GM10248 (cell line): Measurements from ENCODE around the gene NIBAN1.

Experiments
- CTCF ChIA-PET: fragments of 300-600 bp; sonication (Branson Sonifier 250); formaldehyde crosslinking; extraction: SDS; loops from one replicate; lab custom pipeline; 2021; ENCODE audit warnings: antibody characterized with exemption; lab: Yijun Ruan, JAX
- POLR2A ChIA-PET: fragments of 350-650 bp; sonication (Branson Sonifier 250); formaldehyde crosslinking; extraction: SDS; loops from one replicate; lab custom pipeline; 2020; ENCODE audit warnings: antibody characterized with exemption; lab: Yijun Ruan, JAX
- DNase-seq: peaks from one replicate; pipeline ENCODE4 v3.0.0; 2012; ENCODE audit errors: extremely low spot score
- TF ChIP-seq, protein P1 (sequence below): IDR thresholded peaks from 2 replicates; pipeline ENCODE4 v1.5.1; 2012; ENCODE audit warnings: mild to moderate bottlenecking, low read depth; ENCODE audit errors: extremely low read depth, missing control alignments, control extremely low read depth

NIBAN1 gene

GRCh38 chr1:184940694-184941409 lies 33.5 kb downstream of the NIBAN1 start:
- DNase-seq = no peak
- ChIA-PET POLR2A (no interaction called here), CTCF (interaction anchor here (1.6 to 3.6 kb wide), 2 partner anchors 29 to 33 kb away, joined by 3 to 8 read pairs; no protein-coding TSS in a partner anchor)
- TF ChIP-seq, protein P1, sequence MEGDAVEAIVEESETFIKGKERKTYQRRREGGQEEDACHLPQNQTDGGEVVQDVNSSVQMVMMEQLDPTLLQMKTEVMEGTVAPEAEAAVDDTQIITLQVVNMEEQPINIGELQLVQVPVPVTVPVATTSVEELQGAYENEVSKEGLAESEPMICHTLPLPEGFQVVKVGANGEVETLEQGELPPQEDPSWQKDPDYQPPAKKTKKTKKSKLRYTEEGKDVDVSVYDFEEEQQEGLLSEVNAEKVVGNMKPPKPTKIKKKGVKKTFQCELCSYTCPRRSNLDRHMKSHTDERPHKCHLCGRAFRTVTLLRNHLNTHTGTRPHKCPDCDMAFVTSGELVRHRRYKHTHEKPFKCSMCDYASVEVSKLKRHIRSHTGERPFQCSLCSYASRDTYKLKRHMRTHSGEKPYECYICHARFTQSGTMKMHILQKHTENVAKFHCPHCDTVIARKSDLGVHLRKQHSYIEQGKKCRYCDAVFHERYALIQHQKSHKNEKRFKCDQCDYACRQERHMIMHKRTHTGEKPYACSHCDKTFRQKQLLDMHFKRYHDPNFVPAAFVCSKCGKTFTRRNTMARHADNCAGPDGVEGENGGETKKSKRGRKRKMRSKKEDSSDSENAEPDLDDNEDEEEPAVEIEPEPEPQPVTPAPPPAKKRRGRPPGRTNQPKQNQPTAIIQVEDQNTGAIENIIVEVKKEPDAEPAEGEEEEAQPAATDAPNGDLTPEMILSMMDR = no peak

DNA sequence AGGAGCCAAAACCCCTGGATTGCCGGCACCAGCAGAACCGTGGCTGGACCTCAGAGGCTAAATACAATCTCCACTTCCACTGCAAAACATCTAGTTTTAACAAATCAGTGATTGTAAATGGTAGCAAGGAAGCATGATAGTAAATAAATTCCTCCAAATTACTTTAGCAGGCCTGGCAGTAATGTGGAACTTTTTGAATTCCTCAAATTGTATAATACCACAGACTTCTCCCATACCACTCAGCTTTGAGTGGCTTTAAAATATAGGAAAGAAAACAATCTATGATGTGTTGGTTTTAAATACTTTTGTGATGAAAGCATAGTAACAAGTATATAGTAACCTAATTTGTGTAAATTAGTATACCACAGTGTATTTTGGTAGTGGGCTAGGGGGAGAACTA lies 34.1 kb downstream of the NIBAN1 start:
- TF ChIP-seq, protein P1 = no peak
- ChIA-PET POLR2A (no interaction called here), CTCF (interaction anchor here (1.6 kb wide), 1 partner anchor 30 kb away, joined by 3 read pairs; no protein-coding TSS in a partner anchor)
- no peak for DNase-seq

DNA sequence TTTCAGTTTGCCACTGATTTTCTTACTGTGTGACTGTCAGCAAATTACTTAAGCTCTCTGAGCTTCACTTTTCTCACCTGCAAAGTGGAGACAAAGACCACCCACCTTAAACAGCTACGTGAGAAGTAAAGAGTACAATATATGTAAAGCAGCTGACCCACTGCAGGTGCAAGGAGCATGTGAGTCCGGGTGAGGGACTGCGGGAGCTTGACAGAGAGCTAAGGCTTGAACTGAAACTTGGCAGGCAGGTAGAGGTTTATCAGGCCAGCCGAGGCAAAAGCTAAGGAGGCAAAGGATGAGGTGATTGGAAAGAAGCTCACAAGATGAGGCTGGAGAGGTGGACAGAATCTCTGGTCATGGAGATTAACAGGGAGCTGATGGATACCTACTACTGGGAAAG lies 36.6 kb downstream of the NIBAN1 start:
- TF ChIP-seq, protein P1 = no peak
- DNase-seq = no peak
- ChIA-PET CTCF (interaction anchor here (0.8 to 1.7 kb wide), 8 partner anchors 12 to 232 kb away, joined by 3 to 12 read pairs (median 4); no protein-coding TSS in a partner anchor), POLR2A (no interaction called here)

DNA sequence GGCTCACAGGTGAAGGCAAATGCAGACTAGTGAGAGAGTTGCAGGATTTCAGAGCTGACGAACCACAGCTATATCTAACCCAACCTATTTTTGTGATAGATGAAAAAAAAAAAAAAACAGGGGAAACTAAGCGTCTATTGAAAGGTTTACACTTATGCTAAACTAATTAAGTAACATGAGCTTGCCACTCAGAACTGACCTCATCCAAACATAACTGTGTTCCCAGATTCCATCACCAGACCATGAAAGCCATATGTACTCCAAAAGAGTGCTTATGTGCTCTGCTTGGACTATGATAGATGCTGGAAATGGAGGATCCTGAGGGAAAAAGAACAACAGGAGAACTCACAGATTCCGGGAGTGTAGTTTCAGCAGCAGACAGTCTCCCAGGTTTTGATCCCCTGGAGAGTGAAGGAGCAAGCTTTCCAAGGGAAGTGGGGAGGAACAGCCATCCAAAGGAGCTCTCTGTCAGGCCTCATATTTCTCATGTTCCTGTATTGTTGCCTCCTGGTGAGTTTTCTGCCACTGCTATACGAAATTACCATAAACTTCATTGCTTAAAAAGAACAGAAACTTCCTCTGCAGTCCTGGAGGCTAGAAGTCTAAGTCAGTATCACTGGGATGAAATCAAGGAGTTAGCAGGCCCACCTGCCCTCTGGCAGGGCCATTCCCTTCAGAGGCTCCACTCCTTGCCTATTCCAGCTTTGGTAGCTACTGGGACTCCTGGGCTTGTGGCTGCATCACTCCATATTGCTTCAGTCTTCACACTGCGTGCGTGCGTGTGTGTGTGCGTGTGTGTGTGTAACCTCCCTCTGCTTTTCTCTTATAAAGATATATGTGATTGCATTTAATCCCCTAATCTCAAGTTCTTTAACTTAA lies 38.1 kb downstream of the NIBAN1 start:
- no peak for DNase-seq
- ChIA-PET CTCF (interaction anchor here (0.6 to 1.9 kb wide), 5 partner anchors 8 to 131 kb away, joined by 3 to 6 read pairs (median 4); no protein-coding TSS in a partner anchor), POLR2A (interaction anchor here (0.6 kb wide), 1 partner anchor 19 kb away, joined by 3 read pairs; no protein-coding TSS in a partner anchor)
- TF ChIP-seq, protein P1 = no peak

DNA sequence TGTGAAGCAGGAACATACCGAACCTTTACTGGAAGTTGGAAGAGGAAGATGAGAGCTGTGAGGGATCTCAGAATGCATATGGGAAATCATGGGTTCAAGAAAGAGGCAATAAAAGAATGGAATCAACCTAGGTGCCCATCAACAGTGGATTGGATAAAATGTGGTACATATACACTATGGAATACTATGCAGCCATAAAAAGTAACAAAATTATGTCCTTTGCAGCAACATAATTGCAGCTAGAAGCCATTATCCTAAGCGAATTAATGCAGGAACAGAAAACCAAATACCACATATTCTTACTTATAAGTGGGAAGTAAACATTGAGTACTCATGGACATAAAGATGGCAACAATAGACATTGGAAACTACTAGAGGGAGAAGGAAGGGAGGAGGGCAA lies 40.4 kb downstream of the NIBAN1 start:
- TF ChIP-seq, protein P1 = no peak
- no peak for DNase-seq
- ChIA-PET POLR2A (no interaction called here), CTCF (no interaction called here)

- no peak for DNase-seq
- POLR2A ChIA-PET = no interaction called here
- TF ChIP-seq, protein P1 = no peak
- CTCF ChIA-PET = interaction anchor here (0.7 to 1.1 kb wide), 3 partner anchors 10 to 29 kb away, joined by 3 read pairs; no protein-coding TSS in a partner anchor
These were observed 42.0 kb downstream of the NIBAN1 start for GRCh38 chr1:184932319-184932718.
